WTC11 (cell line): ENCODE results near the gene TEKT5. TPM values are rescaled to one million over a fixed set of nuclear protein-coding genes. Genes with fewer than 3 reads are reported as not detected.

Source experiments
- ATAC-seq: fragments of 200-7000 bp; cut with Tn5 transposase; 2 replicates; pipeline ENCODE4 v1.10.0; 2021; ENCODE audit warnings: mild to moderate bottlenecking, moderate library complexity
- CTCF ChIA-PET: fragments of 300-600 bp; sonication (Branson Sonifier 250); formaldehyde crosslinking; loops from one replicate; lab custom pipeline; 2021; ENCODE audit warnings: antibody characterized with exemption; lab: Charles Lee
- POLR2A ChIA-PET: fragments of 350-600 bp; sonication (Branson Sonifier 250); formaldehyde crosslinking; loops from one replicate; lab custom pipeline; 2021; ENCODE audit warnings: antibody characterized with exemption; lab: Charles Lee
- DNase-seq: peaks from one replicate; pipeline ENCODE4 v3.0.0; 2021; ENCODE audit warnings: low spot score
- H3K27ac Mint-ChIP-seq: 2 replicates; pipeline ENCODE4 v1.8.0; 2021; ENCODE audit warnings: mixed read lengths
- H3K27me3 Mint-ChIP-seq: 2 replicates; pipeline ENCODE4 v1.8.0; 2021; ENCODE audit warnings: low read depth, mild to moderate bottlenecking, moderate library complexity, mixed read lengths
- H3K36me3 Mint-ChIP-seq: 2 replicates; pipeline ENCODE4 v1.8.0; 2021; ENCODE audit warnings: mixed read lengths
- H3K4me1 Mint-ChIP-seq: 2 replicates; pipeline ENCODE4 v1.8.0; 2022; ENCODE audit warnings: mixed read lengths
- H3K4me3 Mint-ChIP-seq: 2 replicates; pipeline ENCODE4 v1.8.0; 2021; ENCODE audit warnings: mild to moderate bottlenecking, moderate library complexity, mixed read lengths
- H3K9me3 Mint-ChIP-seq: 2 replicates; pipeline ENCODE4 v1.8.0; 2021; ENCODE audit warnings: mixed read lengths
- ATF2 ChIP-seq: sonication (generic); formaldehyde crosslinking; IDR thresholded peaks from 2 replicates; pipeline ENCODE4 v1.8.1; 2022; ENCODE audit warnings: low read depth, missing genetic modification reagents, borderline replicate concordance
- FOXP4 ChIP-seq: sonication (generic); formaldehyde crosslinking; IDR thresholded peaks from 2 replicates; pipeline ENCODE4 v1.8.0; 2022; ENCODE audit warnings: mild to moderate bottlenecking, missing genetic modification reagents
- GABPB1 ChIP-seq: sonication (generic); formaldehyde crosslinking; IDR thresholded peaks from 2 replicates; pipeline ENCODE4 v1.8.1; 2023; ENCODE audit warnings: mild to moderate bottlenecking, missing genetic modification reagents
- GTF2I ChIP-seq: fragments of 250-450 bp; sonication (Bioruptor Pico); conservative IDR thresholded peaks from 2 replicates; pipeline ENCODE4 v1.4.0; 2021; ENCODE audit warnings: mild to moderate bottlenecking
- IRF2 ChIP-seq: sonication (generic); formaldehyde crosslinking; IDR thresholded peaks from 2 replicates; pipeline ENCODE4 v1.8.0; 2022; ENCODE audit warnings: low read depth, missing genetic modification reagents, borderline replicate concordance
- KAT7 ChIP-seq: sonication (generic); formaldehyde crosslinking; IDR thresholded peaks from 2 replicates; pipeline ENCODE4 v1.8.1; 2023; ENCODE audit warnings: missing genetic modification reagents, mild to moderate bottlenecking, borderline replicate concordance
- MAX ChIP-seq: sonication (generic); formaldehyde crosslinking; IDR thresholded peaks from 2 replicates; pipeline ENCODE4 v1.8.0; 2022; ENCODE audit warnings: mild to moderate bottlenecking, missing genetic modification reagents
- PREB ChIP-seq: sonication (generic); formaldehyde crosslinking; IDR thresholded peaks from 2 replicates; pipeline ENCODE4 v1.8.1; 2022; ENCODE audit warnings: mild to moderate bottlenecking, missing genetic modification reagents, moderate library complexity, borderline replicate concordance
- STAT6 ChIP-seq: sonication (generic); formaldehyde crosslinking; conservative IDR thresholded peaks from 2 replicates; pipeline ENCODE4 v1.8.1; 2023; ENCODE audit warnings: mild to moderate bottlenecking, low read depth, missing genetic modification reagents, moderate library complexity
- TCF7 ChIP-seq: sonication (generic); formaldehyde crosslinking; IDR thresholded peaks from 2 replicates; pipeline ENCODE4 v1.8.0; 2022; ENCODE audit warnings: mild to moderate bottlenecking, low read depth, missing genetic modification reagents, moderate library complexity
- TEAD1 ChIP-seq: sonication (generic); formaldehyde crosslinking; IDR thresholded peaks from 2 replicates; pipeline ENCODE4 v1.8.0; 2022; ENCODE audit warnings: mild to moderate bottlenecking, missing genetic modification reagents
- ZNF423 ChIP-seq: fragments of 250-450 bp; sonication (Bioruptor Pico); IDR thresholded peaks from 2 replicates; pipeline ENCODE4 v2.1.2; 2022; ENCODE audit warnings: mild to moderate bottlenecking, moderate library complexity
- ZNF512 ChIP-seq: sonication (generic); formaldehyde crosslinking; IDR thresholded peaks from 2 replicates; pipeline ENCODE4 v1.8.1; 2022; ENCODE audit warnings: missing genetic modification reagents, borderline replicate concordance
- ZNF671 ChIP-seq: fragments of 250-450 bp; sonication (Bioruptor Pico); IDR thresholded peaks from 2 replicates; pipeline ENCODE4 v1.8.0; 2021; ENCODE audit warnings: mild to moderate bottlenecking
- ZSCAN18 ChIP-seq: fragments of 250-450 bp; sonication (Bioruptor Pico); IDR thresholded peaks from 2 replicates; pipeline ENCODE4 v2.1.2; 2022; ENCODE audit warnings: mild to moderate bottlenecking, moderate library complexity
- total RNA-seq: library from RNA; stranded (reverse); gene quantifications from 3 replicates; pipeline ENCODE4 v1.2.3, GENCODE V29; 2021

TEKT5 gene
- total RNA-seq, 1 experiment from 2014 or later: 1.1 TPM

GRCh38 chr16:10610499-10611184, 84.1 kb downstream of the TEKT5 start:
- DNase-seq: no peak
- no peaks in the 10 kb centered on the region; the same call in 1 of the 2 replicates for H3K27me3 Mint-ChIP-seq
- ATAC-seq: no peak
- H3K4me3 Mint-ChIP-seq: no peak overlapping the region
- TF ChIP-seq GABPB1 (CRISPR knock-in tag) (peak; percentile 53; the same call in 1 of the 2 replicates), TEAD1 (CRISPR knock-in tag) (no peak)
- H3K27ac Mint-ChIP-seq: no peak overlapping the region
- H3K9me3 Mint-ChIP-seq: 0 out of 2 replicates have a peak, but pooled peaks cover 4% of the 10 kb centered on the region
- ChIA-PET CTCF (interaction anchor here (0.6 kb wide), 1 partner anchor 295 kb away, joined by 3 read pairs; no protein-coding TSS in a partner anchor), POLR2A (no interaction called here)
- no peaks in the 10 kb centered on the region for H3K36me3 Mint-ChIP-seq
- H3K4me1 Mint-ChIP-seq: peaks cover 15% of the 10 kb centered on the region

GRCh38 chr16:10609402-10609774, 85.3 kb downstream of the TEKT5 start:
- Mint-ChIP-seq H3K36me3 (no peaks in the 10 kb centered on the region), H3K27ac (no peak overlapping the region), H3K4me3 (no peak overlapping the region), H3K9me3 (0 out of 2 replicates have a peak, but pooled peaks cover 4% of the 10 kb centered on the region), H3K27me3 (no peaks in the 10 kb centered on the region; the same call in 1 of the 2 replicates), H3K4me1 (peaks cover 15% of the 10 kb centered on the region)
- POLR2A ChIA-PET: no interaction called here
- TF ChIP-seq GTF2I (CRISPR knock-in tag) (no peak), ZSCAN18 (no peak), TCF7 (CRISPR knock-in tag) (no peak), ZNF671 (CRISPR knock-in tag) (no peak), MAX (CRISPR knock-in tag) (no peak), FOXP4 (no peak), ATF2 (CRISPR knock-in tag) (no peak), IRF2 (CRISPR knock-in tag) (no peak), ZNF423 (CRISPR knock-in tag) (no peak), TEAD1 (CRISPR knock-in tag) (no peak), ZNF512 (CRISPR knock-in tag) (no peak), STAT6 (CRISPR knock-in tag) (no peak), KAT7 (CRISPR knock-in tag) (no peak), PREB (CRISPR knock-in tag) (no peak)
- DNase-seq (no peak), ATAC-seq (no peak)
- CTCF ChIA-PET: interaction anchor here (0.5 to 1.8 kb wide), 6 partner anchors 29 to 309 kb away, joined by 3 to 6 read pairs (median 4); partner anchors contain the start of gene EMP2
